ENCODE results near the gene CRHR1.

Gene CRHR1

DNA sequence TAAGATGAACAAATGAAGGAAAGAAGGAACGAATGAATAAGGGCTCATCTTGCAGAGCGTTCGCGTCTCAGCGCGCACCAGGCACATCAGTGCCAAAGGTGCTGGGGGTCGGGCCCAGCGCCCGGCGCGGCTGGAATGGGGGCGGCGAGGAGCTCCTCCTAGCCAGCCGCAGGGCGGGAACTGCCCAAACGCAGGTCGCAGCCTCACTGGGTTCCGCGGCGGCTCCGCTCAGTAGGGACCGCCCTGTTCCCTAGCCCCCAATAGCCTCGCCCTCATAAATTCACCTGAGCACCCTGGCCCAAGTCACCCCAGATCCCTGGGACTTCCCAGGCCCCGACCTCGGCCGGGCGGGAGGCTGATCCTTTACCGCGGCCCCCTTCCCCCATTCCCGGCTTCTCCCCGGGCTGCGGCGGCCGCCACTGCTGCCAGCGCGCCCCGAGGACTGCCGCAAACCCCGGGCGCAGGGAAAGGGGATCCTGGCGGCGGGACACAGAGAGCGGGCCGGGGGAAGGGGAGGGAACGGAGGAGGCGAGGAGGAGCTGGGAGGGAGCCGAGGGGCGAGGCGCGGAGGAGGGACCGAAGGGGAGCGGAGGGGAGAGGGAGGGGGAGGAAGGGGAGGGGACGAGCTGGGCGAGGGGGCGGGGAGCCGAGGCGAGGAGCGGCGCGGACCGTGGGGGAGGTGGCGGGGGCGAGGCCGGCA, 377 bp upstream of the CRHR1 start:
- no peak overlapping the region for H3K4me3 ChIP-seq (ENCODE audit: low read length)
- DNase-seq (ENCODE audit: low read depth) = no peak
- TF ChIP-seq, protein P1, sequence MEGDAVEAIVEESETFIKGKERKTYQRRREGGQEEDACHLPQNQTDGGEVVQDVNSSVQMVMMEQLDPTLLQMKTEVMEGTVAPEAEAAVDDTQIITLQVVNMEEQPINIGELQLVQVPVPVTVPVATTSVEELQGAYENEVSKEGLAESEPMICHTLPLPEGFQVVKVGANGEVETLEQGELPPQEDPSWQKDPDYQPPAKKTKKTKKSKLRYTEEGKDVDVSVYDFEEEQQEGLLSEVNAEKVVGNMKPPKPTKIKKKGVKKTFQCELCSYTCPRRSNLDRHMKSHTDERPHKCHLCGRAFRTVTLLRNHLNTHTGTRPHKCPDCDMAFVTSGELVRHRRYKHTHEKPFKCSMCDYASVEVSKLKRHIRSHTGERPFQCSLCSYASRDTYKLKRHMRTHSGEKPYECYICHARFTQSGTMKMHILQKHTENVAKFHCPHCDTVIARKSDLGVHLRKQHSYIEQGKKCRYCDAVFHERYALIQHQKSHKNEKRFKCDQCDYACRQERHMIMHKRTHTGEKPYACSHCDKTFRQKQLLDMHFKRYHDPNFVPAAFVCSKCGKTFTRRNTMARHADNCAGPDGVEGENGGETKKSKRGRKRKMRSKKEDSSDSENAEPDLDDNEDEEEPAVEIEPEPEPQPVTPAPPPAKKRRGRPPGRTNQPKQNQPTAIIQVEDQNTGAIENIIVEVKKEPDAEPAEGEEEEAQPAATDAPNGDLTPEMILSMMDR (conservative IDR thresholded peaks at IDR 0.05; ENCODE audit: low read length) = no peak

DNA sequence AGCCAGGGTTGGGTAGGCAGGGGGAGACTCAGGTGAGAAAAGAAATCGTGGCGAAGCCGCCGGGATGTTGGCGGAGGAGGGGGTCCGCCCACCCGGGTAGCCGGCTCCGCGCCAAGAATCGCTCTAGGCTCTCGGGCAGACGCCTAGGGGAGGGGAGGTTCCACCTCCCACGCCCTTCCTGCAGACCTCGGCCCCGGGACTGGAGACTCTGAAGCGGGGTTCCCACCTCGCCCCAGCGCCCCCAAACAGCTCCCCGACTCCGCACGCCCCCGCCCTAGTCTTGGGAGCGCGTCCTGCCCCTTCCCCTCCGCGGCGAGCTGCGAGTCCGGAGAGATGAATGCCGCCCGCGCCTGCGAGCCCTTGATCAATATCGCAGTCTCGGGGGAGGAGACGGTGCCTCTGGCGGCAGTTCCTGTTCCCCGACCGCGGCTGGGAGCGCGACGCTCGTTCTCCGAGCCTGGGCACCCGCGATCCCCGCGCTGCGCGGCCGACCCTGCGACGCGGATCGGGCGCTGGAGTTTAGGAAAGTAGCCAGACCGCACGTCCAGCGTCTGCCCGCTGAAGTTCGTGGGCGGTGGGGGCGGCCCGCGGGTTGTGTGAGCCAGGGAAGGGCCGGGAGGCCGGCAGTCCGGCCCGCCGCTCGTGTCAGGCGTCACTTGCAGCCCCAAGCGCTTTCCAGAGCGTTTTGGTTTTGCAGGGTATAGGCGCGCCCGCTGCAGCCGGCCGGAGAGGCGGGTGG, 790 bp downstream of the CRHR1 start:
- H3K4me3 ChIP-seq (ENCODE audit: low read length) = no peak overlapping the region
- no peak for DNase-seq (ENCODE audit: low read depth)
- TF ChIP-seq, protein P1 (conservative IDR thresholded peaks at IDR 0.05; ENCODE audit: low read length) = no peak

DNA sequence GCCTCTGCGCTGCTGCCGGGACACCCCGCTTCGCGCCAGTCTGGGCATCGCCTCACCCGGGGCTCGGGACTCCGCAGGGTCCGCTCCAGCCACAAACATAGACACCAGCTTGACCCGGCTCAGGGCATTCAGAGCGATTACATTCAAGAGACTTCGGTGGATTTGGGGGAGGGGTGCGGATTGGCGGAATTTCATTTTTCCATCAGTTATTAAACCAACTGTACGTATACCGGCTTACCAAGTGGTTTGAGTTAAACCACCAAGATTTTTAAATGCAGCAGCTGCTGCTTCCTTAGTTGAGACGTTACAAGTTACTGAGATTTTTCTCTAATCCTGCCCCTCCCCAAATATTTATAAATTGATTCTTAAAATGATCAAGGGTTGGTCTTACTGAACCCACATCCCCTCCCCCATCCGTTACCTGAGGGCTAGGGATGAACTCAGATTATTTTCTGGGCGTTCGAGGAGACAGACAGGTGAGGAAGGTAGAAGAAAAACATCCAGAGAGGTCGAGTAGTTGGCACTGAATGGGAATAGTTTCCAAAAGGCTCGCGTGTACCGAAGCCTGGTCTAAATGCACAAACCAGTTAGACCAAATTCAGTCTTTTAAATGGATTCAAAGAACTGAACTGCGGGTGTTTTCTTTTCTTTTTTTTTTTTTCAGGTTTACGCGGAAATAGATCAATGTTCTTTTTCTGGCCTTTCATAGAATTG, 1.5 kb downstream of the CRHR1 start:
- DNase-seq (ENCODE audit: low read depth) = no peak
- no peak overlapping the region for H3K4me3 ChIP-seq (ENCODE audit: low read length)
- TF ChIP-seq, protein P1 (conservative IDR thresholded peaks at IDR 0.05; ENCODE audit: low read length) = no peak

DNA sequence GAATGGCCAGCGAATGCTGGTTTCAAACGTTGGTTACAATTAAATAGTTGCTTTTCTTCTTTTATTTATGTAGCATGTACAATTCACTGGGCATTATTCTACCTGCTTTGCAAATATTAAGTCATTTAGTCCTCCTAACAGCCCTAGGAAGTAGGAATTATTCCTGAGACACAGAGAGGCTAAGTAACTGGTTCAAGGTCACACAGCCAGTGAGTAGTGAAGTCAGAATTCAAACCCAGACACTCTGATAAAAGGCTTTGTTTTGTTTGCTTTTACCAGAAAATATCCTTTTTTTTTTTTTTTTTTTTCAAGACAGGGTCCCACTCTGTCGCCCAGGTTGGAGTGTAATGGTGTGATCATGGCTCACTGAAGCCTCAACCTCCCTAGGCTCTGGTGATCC, 2.2 kb downstream of the CRHR1 start:
- TF ChIP-seq, protein P1 (conservative IDR thresholded peaks at IDR 0.05; ENCODE audit: low read length) = no peak
- no peak for DNase-seq (ENCODE audit: low read depth)
- no peak overlapping the region for H3K4me3 ChIP-seq (ENCODE audit: low read length)

DNA sequence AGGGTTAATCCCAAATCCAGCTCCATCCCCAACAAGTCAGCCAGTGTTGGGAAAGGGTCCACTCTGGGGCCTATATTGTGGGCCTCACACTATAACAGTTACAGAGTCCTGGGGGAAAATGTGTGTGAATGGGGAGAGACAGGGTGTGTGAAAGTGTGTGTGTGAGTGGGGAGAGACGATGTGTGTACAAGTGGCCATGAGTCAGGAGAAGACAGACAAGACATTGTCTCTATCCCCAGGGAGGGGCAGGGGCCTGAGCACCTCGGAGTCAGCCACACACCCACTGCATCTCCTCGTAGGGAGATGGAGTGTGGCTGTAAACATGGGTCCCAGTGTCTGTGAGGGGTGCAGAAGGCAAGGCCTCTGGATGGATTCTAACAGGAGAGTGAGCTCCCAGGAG, 2.9 kb downstream of the CRHR1 start:
- TF ChIP-seq, protein P1 (conservative IDR thresholded peaks at IDR 0.05; ENCODE audit: low read length) = no peak

DNA sequence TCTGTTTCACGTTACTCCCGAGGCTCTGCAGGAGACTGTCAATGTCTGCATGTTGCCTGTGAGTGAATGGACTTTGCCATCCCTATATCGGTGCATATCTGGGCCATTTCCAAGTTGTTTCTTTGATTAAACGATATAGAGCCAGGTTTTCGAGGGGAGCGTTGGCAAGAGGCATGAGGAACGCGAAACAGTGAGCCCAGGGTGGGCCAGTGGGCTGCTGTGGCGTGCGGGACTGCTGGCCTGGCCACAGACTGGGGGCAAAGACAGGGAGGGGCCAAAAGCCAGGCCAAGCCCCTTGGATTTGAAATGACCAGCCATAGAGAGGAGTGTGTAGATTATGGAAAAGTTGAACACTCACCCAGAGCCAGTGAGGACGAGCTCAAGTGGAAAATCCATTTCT, 3.5 kb downstream of the CRHR1 start:
- DNase-seq (ENCODE audit: low read depth) = no peak
- no peak overlapping the region for H3K4me3 ChIP-seq (ENCODE audit: low read length)
- TF ChIP-seq, protein P1 (conservative IDR thresholded peaks at IDR 0.05; ENCODE audit: low read length) = no peak

More for the DNA sequence above, 2.9 kb downstream of the CRHR1 start:
- H3K4me3 ChIP-seq (ENCODE audit: low read length) = no peak overlapping the region
- no peak for DNase-seq (ENCODE audit: low read depth)

Measured in AG10803 (cell line).